Measurements from ENCODE around the gene MYO18A. TPM values are rescaled to one million over a fixed set of nuclear protein-coding genes. Genes with fewer than 3 reads are reported as not detected.

The MYO18A gene
- total and polyA plus RNA-seq, 10 of the 15 experiments (the other 5 are each of a cell fraction or from before 2014, with no cell fraction given): 2.9 to 66.0 (median 24.5) TPM

DNA sequence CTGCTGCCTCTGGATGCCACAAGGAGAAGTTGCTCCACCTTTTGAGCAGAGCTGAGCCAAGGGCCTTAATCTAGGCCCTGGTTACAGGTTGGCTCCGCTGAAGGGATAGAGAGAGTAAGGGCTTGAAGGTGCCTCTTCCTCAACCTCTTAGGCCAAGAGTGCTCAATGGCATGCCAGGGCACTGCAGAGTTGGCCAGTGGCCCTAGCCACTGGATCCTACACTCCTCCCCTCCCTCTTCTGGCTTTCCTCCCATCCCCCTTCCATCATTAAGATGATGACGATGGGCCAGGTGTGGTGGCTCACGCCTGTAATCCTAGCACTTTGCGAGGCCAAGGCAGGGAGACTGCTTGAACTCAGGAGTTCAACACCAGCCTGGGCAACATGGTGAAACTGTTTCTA, 50.5 kb downstream of the MYO18A start (continued):
- TF ChIP-seq, protein P1, sequence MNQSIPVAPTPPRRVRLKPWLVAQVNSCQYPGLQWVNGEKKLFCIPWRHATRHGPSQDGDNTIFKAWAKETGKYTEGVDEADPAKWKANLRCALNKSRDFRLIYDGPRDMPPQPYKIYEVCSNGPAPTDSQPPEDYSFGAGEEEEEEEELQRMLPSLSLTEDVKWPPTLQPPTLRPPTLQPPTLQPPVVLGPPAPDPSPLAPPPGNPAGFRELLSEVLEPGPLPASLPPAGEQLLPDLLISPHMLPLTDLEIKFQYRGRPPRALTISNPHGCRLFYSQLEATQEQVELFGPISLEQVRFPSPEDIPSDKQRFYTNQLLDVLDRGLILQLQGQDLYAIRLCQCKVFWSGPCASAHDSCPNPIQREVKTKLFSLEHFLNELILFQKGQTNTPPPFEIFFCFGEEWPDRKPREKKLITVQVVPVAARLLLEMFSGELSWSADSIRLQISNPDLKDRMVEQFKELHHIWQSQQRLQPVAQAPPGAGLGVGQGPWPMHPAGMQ (IDR thresholded peaks at IDR 0.05; ENCODE audit: borderline replicate concordance): no peak
- TF ChIP-seq WRNIP1 (IDR thresholded peaks at IDR 0.05; ENCODE audit: borderline replicate concordance, low read depth, low read length): no peak
- TF ChIP-seq MYC (IDR thresholded peaks at IDR 0.05; ENCODE audit: insufficient read depth, insufficient read length, insufficient replicate concordance, low read length, severe bottlenecking): no peak
- TF ChIP-seq DPF2 (IDR thresholded peaks at IDR 0.05): no peak
- TF ChIP-seq SREBF2 (IDR thresholded peaks at IDR 0.05; ENCODE audit: low read length): no peak
- no peak for TF ChIP-seq PAX8 (IDR thresholded peaks at IDR 0.05)
- TF ChIP-seq, protein P2, sequence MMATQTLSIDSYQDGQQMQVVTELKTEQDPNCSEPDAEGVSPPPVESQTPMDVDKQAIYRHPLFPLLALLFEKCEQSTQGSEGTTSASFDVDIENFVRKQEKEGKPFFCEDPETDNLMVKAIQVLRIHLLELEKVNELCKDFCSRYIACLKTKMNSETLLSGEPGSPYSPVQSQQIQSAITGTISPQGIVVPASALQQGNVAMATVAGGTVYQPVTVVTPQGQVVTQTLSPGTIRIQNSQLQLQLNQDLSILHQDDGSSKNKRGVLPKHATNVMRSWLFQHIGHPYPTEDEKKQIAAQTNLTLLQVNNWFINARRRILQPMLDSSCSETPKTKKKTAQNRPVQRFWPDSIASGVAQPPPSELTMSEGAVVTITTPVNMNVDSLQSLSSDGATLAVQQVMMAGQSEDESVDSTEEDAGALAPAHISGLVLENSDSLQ (IDR thresholded peaks at IDR 0.05): no peak
- no peak for TF ChIP-seq CBX3 (IDR thresholded peaks at IDR 0.05; ENCODE audit: borderline replicate concordance, low read depth)
- TF ChIP-seq, protein P3, sequence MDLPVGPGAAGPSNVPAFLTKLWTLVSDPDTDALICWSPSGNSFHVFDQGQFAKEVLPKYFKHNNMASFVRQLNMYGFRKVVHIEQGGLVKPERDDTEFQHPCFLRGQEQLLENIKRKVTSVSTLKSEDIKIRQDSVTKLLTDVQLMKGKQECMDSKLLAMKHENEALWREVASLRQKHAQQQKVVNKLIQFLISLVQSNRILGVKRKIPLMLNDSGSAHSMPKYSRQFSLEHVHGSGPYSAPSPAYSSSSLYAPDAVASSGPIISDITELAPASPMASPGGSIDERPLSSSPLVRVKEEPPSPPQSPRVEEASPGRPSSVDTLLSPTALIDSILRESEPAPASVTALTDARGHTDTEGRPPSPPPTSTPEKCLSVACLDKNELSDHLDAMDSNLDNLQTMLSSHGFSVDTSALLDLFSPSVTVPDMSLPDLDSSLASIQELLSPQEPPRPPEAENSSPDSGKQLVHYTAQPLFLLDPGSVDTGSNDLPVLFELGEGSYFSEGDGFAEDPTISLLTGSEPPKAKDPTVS (IDR thresholded peaks at IDR 0.05; ENCODE audit: low read depth, low read length): no peak
- TF ChIP-seq GABPA (IDR thresholded peaks at IDR 0.05; ENCODE audit: low read depth): no peak

Data from GM12878 (cell line).